ENCODE measurements around the gene ANKS3.

ANKS3 gene

DNA sequence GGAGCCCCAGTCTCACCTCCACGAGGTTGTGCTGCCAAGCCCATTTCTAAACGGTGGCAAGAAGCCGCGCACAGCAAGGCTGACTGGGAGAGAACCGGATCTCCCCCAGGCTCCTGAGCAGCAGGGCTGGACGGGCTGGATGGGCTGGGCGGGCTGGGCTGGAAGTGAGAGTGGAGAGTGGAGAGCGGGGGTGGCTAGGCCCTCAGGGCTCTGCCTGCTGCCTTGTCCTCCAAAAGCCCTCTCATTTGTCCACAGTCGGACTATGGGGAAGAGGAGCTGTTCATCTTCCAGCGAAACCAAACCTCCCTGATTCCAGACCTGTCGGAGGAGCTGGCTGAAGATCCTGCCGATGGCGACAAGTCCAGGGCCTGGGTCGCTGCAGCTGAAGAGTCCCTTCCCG lies 3.5 kb upstream of the ANKS3 start:
- DNase-seq (ENCODE audit: low read depth): peak; percentile 8
- H3K4me3 ChIP-seq (ENCODE audit: low read length): no peak overlapping the region
- TF ChIP-seq, protein P1, sequence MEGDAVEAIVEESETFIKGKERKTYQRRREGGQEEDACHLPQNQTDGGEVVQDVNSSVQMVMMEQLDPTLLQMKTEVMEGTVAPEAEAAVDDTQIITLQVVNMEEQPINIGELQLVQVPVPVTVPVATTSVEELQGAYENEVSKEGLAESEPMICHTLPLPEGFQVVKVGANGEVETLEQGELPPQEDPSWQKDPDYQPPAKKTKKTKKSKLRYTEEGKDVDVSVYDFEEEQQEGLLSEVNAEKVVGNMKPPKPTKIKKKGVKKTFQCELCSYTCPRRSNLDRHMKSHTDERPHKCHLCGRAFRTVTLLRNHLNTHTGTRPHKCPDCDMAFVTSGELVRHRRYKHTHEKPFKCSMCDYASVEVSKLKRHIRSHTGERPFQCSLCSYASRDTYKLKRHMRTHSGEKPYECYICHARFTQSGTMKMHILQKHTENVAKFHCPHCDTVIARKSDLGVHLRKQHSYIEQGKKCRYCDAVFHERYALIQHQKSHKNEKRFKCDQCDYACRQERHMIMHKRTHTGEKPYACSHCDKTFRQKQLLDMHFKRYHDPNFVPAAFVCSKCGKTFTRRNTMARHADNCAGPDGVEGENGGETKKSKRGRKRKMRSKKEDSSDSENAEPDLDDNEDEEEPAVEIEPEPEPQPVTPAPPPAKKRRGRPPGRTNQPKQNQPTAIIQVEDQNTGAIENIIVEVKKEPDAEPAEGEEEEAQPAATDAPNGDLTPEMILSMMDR (IDR thresholded peaks at IDR 0.05; ENCODE audit: insufficient read depth, low read depth, low read length, missing control alignments): no peak

- no peak overlapping the region for H3K4me3 ChIP-seq (ENCODE audit: low read length)
- TF ChIP-seq, protein P1 (IDR thresholded peaks at IDR 0.05; ENCODE audit: insufficient read depth, low read depth, low read length, missing control alignments): no peak
- no peak for DNase-seq (ENCODE audit: low read depth)
Observed at GRCh38 chr16:4736546-4736945, 2.5 kb upstream of the ANKS3 start.

DNA sequence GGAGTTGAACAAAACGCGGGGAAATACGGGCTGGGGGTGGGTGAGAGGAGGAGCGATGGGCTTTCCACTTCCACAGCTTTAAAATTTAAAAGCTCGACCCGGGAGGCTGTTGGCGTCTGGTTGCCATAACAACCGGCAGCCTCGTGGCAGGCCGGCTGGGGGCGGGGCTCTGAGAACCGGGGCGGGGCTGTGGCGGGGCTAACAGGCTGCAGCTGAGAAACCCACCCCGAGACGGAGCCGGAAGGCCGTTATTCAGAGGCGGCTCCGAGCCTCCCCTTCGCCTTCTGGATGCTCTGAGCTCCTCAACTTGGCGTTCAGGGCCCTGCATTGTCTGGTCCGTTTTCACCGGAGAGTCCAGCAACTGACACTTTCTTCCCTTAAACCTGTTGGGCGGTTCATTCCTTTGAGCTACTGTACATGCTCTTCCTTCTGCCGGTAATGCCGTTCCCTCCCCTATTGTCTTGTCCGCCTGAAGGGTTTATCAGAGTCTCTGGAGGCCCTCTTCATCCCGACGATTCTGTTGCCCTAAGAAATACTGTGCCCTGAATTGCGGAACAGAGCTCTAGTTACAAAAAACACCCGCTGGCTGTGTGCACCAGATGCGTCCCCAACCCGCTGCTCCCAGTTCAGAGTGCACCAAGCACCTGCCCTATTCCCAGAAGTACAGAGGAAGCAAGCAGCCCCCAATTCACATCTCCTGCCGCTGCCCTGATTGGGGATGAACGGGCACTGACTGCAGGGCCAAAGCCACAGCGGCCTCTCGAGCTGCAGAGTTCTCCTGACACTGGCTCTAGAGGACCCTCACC lies 862 bp upstream of the ANKS3 start:
- TF ChIP-seq, protein P1 (IDR thresholded peaks at IDR 0.05; ENCODE audit: insufficient read depth, low read depth, low read length, missing control alignments): no peak
- peak overlapping the region; percentile 84 for H3K4me3 ChIP-seq (ENCODE audit: low read length)
- DNase-seq (ENCODE audit: low read depth): peak; percentile 81

GRCh38 chr16:4733747-4734062 lies 366 bp downstream of the ANKS3 start:
- peak; percentile 6 for DNase-seq (ENCODE audit: low read depth)
- TF ChIP-seq, protein P1 (IDR thresholded peaks at IDR 0.05; ENCODE audit: insufficient read depth, low read depth, low read length, missing control alignments): no peak
- H3K4me3 ChIP-seq (ENCODE audit: low read length): peak overlapping the region; percentile 84

DNA sequence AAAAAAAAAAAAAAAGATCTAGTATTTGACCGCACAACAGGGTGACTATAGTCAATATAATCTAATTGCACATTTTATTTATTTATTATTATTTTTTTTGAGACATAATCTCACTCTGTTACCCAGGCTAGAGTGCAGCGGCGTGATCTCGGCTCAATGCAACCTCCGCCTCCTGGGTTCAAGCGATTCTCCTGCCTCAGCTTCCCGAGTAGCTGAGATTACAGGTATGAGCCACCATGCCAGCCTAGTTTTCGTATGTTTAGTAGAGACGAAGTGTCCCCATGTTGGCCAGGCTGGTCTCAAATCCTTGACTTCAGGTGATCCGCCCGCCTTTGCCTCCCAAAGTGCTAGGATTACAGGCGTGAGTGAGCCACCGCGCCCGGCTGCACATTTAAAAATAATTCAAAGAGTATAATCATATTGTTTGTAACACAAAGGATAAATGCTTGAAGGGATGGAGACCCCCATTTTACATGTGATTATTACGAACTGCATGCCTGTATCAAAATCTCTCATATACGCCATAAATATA lies 794 bp downstream of the ANKS3 start:
- no peak for DNase-seq (ENCODE audit: low read depth)
- TF ChIP-seq, protein P1 (IDR thresholded peaks at IDR 0.05; ENCODE audit: insufficient read depth, low read depth, low read length, missing control alignments): no peak
- H3K4me3 ChIP-seq (ENCODE audit: low read length): peak overlapping the region; percentile 84

DNA sequence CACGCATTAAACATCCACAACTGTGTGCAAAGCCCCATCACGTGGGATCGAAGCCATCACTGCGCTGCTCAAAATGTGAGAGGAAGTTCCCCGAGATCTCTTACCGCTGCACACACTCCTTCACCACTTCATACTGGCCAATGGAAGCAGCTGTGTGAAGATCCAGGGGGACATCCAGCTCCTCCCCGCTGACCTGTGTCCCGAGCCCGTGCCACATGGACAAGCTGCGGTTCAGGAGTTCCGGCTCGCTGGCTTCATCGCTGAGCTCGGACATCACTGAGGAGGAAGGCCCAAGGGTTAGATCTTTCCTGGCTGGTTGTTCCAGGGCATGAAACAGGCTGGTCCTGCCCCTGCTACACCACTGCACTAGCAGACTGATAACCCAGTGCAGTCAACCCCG lies 4.2 kb downstream of the ANKS3 start:
- no peak overlapping the region for H3K4me3 ChIP-seq (ENCODE audit: low read length)
- no peak for DNase-seq (ENCODE audit: low read depth)
- TF ChIP-seq, protein P1 (IDR thresholded peaks at IDR 0.05; ENCODE audit: insufficient read depth, low read depth, low read length, missing control alignments): no peak

GRCh38 chr16:4728676-4729075 lies 5.4 kb downstream of the ANKS3 start:
- no peak overlapping the region for H3K4me3 ChIP-seq (ENCODE audit: low read length)
- no peak for DNase-seq (ENCODE audit: low read depth)
- TF ChIP-seq, protein P1 (IDR thresholded peaks at IDR 0.05; ENCODE audit: insufficient read depth, low read depth, low read length, missing control alignments): no peak
